Measurements from ENCODE around the gene MAPKAP1.
"Not testable (repeated sequence)": the region's sequence is repeated elsewhere in the genome, so short reads cannot be mapped to it uniquely, and the experiment has no call there.

The MAPKAP1 gene

DNA sequence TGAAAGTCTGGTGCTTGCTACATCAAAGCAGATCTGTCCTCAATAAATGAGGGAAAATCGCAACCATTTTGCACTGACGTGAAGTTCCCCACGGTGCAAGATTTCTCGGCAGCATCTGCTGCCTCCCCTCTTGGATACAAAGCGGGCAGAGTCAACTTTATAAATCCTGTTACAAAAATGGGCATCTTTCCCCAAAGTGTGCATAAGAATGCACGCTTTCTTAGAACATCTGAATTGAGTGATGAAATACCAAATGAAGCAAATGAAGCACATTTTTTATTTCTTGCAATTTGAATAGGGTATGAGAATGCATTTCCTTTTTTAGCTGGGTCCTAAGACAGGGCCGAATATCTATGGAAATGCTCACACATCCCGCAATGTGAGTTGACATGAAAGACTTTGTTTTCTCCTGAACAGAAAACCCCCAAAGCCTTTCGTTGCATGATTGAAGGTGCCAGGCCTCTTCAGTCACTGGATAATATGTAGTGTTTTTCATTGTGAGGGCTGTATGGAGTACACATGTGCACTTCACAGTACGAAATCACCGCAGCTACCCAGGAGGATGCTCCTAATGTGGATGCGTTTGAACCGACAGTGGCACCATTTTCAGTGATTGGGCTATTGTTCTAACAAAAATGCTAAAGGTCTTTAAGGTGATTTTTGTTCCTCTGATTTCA is 19.6 kb upstream of the MAPKAP1 start:
- no peak for DNase-seq

DNA sequence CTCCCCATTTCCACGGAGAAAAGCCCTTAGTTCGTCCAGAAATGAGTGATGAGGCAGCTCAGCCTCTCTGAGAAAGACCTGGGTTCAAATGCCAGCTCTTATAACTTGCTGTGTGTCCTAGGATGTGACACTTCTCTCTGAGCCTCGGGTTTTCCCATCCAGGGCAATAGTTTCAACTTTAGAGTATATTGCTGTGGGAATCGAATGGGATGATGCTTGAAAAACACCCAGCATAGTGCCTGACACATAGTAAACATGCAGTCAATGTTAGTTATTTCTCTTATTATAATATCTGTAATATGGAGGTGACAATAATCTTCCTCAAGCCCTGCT is 430 bp upstream of the MAPKAP1 start:
- no peak for DNase-seq

DNA sequence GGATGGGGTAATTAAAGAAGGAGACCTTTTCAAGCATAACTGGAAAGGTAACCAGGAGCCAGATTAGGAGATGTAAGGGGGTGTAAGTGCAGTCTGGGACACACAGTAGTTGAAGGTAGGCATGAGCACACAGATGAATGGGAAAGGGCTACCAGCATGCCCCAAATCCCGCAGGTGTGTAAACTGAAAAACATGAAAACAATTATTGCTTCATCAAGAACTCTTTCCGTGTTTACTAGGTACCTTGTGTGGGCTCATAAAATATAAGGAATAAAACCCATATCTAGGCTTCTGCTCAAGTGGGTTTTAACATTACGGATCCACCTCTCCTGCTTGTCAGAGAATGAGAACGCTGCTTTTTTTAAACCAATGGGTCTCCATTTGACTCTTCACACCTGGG is 1.1 kb downstream of the MAPKAP1 start:
- DNase-seq = no peak

DNA sequence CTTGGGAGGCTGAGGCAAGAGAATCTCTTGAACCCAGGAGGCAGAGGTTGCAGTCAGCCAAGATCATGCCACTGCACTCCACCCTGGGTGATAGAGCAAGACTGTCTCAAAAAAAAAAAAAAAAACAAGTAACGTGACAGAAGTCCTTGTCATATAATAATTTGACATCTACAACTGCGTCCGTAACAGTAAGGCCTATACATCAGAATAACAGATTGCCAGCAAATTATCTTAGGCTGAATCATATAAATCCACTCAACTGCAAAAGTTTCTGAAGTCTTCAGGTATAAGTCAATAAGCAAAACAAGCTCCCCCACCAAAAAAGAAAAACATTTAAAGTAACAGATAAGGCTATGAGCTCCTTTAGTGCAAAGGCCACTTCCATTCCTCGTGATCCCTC is 3.3 kb downstream of the MAPKAP1 start:
- no peak for DNase-seq

DNA sequence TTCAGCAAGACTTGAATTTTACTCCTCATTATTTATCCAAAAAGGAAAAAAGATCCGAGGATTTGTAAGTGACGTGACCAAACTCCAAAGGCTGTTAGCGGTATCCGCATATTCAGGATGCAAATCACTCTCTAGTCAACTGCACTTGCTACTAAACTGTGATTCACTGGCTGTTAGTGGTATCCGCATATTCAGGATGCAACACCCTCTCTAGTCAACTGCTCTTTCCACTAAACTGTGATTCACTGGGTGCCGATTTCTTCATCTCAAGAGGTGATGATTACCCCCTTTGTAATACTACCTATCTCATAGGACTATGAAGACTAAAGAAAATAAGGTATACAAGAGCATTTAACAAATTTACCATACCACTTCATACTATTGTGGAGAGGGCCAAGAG is 5.7 kb downstream of the MAPKAP1 start:
- no peak for DNase-seq

DNA sequence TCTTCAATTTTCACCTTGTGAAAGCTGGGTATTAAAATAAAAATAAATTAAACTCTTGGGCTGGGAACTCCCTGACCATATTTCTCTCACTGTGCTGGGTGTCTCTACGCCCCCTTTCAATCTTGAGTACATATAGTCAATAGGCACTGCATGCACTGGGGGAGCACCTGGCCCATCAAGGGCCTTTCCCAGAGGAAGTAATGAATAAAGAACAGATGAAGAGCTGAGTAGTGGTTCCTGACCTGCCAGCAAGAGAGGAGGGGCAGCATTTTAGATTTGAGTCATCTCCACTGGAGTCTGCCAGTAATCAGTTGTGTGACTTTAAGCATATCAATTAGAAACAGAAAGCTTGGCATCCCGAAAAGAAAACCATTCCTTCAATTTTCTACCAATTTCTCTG is 6.2 kb downstream of the MAPKAP1 start:
- peak; percentile 64 for DNase-seq

DNA sequence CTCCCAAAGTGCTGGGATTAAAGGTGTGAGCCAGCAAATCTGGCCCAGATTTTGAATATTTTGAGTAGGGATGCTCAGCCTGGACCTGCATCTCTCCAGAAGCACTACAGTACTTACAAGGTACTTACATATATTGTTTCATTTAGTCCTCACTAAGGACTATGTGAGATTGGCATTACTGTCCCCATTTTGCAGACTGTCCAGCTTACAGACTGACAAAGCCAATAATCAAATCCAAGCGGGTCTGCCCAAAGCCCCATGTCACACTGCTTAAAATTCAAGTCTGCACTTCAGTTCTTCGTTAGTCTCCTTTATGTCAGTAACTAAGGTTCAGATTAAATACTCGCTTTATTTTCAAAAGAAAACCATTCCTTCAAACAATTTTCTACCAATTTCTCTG is 7.1 kb downstream of the MAPKAP1 start:
- no peak for DNase-seq

DNA sequence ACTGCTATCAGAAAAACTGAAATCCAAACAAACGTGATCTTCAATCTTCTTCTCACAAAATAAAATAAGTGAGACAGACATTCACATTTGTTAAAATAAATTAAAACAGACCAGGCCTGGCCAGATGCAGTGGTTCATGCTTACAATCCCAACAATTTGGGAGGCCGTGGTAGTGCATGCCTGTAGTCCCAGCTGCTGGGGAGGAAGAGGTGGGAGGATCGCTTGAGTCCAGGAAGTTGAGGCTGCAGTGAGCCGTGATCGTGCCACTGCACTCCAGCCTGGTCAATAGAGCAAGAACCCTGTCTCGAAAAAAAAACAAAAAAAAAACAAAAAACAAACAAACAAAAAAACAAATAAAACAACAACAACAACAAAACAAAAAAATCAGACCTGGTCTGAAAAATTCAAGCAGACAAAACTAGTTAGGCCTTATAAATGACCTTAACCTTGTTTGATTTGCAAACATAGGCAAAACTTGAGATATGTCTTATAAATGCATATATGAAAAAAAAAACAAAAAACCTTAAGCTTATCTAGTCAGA is 10.8 kb downstream of the MAPKAP1 start:
- DNase-seq = no peak

DNA sequence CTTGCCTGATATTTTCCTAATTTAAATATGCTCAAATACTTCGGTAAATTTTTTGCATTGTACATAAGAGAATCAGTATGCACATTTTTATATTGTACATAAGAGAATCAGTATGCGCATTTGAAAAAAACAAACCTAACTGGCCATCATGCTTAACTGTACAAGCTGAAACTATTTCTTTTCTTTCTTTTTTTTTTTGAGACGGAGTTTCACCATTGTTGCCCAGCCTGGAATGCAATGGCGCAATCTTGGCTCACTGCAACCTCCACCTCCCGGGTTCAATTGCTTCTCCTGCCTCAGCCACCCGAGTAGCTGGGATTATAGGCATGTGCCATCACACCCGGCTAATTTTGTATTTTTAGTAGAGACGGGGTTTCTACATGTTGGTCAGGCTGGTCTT is 11.5 kb downstream of the MAPKAP1 start:
- not testable (repeated sequence) for DNase-seq

DNA sequence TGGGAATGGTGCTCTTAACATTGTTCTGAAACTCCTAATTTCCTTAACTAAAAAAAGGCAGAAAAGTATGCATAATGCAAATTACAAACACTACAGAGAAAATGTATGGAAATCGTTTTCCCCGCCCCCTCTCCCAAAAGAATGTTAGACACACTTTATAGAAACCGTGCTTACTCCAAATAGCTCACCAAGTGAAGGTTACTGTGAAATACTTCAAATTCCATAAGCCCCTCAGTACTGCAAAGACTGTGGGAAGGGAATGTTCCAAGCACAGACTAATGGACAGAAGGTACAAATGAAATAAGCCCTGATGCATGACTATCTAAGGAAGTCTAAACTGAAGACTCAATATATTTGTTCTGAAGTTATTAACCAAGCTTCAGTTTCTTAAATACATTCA is 12.5 kb downstream of the MAPKAP1 start:
- no peak for DNase-seq

DNA sequence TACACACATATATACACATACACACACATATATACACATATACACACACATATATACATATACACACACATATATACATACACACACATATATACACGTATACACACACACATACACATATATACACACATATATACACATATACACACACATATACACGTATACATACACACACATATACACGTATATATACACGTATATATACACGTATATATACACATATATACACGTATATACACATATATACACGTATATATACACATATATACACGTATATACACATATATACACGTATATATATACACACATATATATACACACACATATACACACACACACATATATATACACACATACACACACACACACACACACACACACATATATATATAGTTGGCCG is 13.5 kb downstream of the MAPKAP1 start:
- not testable (repeated sequence) for DNase-seq

DNA sequence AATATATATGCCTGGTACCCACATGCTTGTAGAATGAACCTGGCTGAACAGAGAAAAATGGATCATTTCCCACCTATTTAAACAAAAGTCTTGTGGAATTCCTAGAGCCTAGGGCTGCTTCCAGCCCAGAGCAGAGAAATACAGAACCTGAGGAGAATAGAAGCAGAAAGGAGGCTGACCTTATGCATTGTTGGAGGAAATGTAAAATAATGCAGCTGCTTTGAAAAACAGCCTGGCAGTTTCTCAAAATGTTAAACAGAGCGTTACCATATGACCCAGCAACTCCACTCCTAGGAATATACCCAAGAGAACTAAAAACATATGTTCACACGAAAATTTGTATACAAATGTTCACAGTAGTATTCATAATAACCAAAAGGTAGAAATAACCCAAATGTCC is 15.1 kb downstream of the MAPKAP1 start:
- no peak for DNase-seq

DNA sequence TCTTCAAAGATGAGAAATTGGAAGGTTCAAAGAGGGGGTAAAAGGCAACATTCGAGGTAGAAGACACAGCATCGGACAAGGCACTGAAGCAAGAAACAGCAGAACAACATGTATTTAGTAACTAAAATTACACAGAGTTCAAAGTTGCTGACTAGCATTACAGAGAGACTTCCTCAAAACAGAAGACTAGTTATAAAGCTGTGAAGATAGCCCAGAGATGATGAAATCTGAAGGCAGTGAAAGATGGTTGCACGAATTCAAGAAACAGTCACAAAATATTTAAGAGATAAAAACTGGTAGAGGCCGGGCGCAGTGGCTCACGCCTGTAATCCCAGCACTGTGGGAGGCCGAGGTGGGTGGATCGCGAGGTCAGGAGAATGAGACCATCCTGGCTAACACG is 16.3 kb downstream of the MAPKAP1 start:
- DNase-seq = no peak

DNA sequence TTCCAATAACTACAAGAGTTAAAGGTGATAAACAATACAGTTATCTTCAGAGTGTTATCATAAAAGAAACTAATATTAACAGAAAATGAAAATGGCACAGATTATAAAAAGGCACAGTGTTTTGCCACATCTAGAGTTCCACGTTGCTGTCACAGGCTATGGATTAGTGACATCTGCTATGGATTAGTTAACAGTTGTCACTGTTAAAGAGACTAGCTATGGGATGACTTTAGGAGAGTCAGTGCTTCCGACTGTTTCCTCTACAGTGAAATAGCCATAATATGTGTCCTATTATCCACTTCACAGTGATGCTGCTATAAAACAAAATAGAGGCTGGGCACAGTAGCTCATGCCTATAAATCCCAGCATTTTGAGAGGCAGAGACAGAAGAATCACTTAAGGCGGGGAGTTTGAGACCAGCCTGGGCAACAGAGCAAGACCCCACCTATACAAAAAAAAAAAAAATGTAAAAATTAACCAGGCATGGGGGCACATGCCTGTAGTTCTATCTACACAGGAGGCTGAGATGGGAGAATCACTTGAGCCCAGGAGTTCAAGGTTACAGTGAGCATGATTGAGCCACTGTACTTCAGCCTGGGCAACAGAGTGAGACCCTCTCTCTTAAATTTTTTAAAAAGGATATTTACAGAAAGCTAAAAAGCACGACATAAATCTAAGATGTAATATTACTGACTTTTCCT is 19.7 kb downstream of the MAPKAP1 start:
- no peak for DNase-seq

DNA sequence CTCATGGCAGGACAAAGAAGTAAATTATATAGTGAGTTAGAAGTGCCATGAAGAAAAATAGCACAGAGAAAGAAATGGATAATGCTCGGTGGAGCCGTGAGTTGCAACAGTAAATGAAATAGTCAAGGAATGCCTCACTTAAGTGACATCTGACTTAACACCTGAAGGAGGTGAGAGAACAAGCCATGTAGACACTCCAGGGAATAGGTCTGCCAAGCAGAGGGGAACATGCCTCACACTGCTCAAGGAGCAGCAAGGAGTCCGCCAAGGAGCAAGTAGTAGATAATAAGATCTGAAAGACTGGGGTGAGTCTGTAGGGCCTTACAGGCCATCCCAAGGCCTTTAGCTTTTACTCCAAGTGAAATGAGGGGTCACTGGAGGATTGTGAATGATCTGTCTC is 21.8 kb downstream of the MAPKAP1 start:
- no peak for DNase-seq

DNA sequence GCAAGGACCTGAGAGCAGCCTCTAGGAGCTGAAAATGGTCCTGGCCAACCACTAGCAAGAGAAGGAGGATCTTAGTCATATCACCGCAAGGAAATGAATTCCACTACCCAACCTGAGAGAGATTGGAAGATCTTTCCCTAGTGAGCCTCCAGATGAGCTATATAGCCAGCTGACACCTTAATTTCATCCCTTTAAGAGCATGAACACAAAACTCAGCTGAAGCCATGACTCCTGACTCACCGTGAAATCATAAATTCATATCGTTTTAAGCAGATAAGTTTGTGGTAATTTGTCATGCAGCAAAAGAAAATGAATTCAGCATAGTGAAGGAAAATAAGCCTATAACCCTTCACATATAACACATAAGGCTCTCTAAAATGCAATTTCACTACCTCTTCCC is 23.5 kb downstream of the MAPKAP1 start:
- DNase-seq = no peak

DNA sequence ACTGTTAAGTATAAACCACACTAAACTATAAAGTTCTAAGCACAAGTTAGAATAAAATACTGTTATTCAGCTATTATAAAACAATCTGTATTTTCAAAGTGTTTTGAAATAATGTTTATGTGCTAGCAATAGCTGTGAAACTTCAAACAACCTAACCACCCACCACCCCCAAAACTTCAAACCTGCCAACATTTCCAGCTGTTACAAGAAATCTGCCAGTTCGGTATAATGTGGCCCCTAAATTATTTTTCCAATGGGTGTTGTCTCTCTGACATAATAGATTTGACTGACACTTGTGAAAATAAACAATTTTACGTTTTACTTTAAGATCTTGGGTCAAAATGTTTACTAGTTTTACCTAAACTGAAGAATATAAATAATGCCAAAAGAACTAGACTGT is 24.7 kb downstream of the MAPKAP1 start:
- no peak for DNase-seq

DNA sequence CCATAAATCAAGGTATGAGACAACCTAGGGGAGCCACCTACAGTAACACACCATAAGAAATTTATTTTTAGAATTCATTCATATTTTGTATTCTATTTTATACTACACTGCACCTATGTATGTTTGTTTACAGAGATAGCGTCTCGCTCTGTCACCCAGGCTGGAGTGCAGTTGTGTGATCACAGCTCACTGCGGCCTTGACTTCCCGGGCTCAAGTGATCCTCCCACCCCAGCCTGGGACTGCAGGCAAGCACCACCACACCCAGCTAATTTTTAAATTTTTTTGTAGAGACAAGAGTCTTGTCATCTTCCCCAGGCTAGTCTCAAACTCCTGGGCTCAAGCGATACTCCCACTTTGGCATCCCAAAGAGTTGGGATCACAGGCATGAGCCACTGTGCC is 25.4 kb downstream of the MAPKAP1 start:
- no peak for DNase-seq

DNA sequence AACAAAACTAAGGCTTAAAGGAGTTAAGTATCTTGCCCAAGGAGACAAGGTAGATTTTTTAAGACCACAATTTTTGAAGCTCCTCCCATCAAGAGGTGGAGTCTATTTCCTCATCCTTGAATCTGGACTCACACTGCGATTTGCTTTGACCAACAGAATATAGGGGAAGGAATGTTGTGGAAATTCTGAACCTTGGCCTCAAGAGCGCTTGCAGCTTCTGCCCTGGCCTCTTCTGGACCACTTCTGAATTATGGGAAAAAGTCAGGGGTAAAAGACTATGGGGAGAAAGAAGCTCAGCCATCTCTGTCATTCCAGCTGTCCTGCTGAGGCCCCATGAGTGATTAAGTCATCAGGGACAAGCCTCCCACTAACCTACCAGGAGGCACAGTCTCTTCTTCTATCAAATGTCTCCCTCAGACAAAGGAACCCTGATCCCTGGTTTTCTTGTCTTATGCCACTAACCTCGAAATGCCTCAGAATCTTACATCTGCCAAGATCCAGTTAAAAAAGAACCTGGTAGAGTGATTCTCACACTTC is 25.9 kb downstream of the MAPKAP1 start:
- no peak for DNase-seq

DNA sequence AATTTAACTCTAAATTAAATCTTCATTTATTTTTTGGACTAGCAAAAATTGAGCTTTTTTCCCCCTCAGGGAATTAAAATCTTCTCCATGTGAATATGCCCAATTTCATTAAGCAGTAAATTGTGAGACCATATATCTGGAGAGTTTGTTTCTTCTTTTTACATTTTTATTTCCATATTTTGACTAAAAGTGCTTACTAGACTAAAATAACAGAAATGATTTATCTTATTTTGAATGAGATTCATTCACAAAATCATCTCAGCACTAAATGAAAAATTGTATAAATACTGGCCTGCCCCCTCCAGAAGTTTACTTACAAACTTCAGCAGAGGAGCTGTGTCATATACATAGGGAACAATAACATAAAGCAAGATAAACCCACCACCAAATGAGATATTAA is 26.6 kb downstream of the MAPKAP1 start:
- no peak for DNase-seq

DNA sequence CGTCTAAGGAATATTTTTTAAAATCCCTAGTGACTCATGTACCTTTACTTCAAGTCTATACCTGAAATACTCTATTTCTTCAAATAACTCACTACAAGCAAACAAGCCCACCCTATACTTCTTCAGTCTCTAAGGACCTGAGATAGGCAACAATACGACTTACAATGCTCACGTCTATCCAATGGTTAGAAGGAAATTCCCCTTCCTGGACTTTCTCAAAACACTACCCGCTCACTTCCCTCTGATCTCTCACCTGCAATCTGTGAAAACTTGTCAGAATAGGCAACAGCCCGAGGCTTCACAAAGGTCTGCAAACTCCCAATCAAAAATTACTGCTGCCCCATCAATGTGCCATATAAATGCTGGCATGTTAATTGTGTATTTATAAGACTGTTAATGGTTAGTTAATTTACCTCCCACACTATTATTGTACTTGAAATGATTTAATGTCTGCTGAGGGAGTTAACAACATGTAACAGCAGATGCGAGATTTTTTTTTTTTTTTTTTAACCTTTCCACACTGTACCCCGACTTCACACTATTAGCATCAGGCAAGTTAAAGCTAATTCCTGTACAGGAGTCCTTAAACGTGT is 27.3 kb downstream of the MAPKAP1 start:
- no peak for DNase-seq

DNA sequence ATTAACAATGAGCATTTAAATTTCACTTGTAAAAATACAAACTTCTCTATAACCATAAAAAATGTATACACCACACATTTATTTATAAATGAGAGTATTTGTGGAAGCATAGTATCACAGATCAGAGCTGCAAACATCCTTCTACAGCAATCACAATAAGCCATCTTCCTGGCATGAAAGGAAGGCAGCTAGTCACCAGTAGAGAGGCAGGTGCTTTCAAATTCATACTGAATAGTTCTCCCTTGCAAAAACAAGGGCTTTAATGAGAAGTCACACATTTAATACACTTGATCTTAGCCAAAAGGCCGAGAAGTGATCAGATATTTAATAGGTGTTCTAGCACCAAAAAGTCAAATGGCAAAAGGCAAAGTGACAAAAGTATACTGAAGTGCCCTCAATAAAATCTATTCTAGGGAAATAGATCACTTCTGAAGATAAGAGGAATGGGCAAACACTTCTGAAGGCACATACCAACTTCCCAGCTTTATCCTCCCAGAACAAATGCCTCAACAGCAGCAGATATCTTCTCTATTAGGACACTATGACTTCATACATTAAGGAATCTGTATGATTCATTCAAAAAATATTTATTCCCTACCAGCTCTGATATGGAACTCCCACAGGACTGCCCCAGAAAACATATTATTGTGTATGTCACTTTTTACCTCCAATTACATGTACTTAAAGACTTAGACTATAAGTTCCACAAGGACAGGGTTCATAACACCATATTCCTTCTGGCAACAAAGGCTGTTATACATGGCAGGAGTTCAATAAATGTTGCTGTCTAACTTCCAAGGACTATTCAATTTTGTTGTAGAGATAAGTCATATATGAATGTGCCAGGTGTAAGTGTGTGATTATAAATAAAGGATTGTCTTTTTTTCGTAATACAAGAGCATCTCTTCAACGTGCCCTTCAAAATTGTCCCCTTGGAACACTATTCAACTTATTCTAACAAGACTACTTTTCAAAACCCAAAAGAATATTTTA is 31.7 kb downstream of the MAPKAP1 start:
- no peak for DNase-seq

DNA sequence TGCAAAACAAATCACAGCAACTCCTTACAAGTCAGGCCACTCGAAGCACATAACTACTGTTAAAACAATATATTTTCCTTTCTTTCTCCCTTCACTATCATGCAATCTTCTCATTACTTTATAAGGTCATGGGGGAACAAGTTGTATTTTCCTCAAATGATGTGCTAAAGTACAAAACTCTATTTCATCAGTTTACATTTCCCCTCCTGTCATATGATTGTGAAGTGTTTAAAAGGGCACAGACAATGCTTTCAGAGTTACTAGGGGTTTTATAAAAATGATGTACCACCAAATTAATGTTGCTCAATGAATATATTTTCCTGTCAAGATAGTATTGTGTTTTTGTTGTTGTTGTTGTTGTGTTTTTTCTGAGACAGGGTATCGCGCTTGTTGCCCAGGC is 34.1 kb downstream of the MAPKAP1 start:
- no peak for DNase-seq

Measured in activated effector memory CD4-positive, alpha-beta T cell treated with anti-CD3 and anti-CD28 coated beads, Interleukin-2, amount 50 U/mL, for 16 hours (primary cell).